ENCODE data around the gene DOK6. TPM values are rescaled to one million over a fixed set of nuclear protein-coding genes. Genes with fewer than 3 reads are reported as not detected.

The DOK6 gene
- total and polyA plus RNA-seq, 2 of the 13 experiments (the other 11 are each of a cell fraction or from before 2014, with no cell fraction given): 17.0 to 17.2 TPM

GRCh38 chr18:69774831-69775230 lies 374.1 kb downstream of the DOK6 start:
- Histone ChIP-seq H3K4me1 (ENCODE audit: insufficient read depth, low read length) (peaks cover 26% of the 10 kb centered on the region), H3K27ac (ENCODE audit: extremely low read length, insufficient read depth, low read length) (no peak overlapping the region), H3K4me2 (ENCODE audit: low read depth, low read length) (no peak overlapping the region), H3K79me2 (ENCODE audit: insufficient read depth, low read length) (no peaks in the 10 kb centered on the region), H3K9me3 (ENCODE audit: low read length) (no peaks in the 10 kb centered on the region), H4K20me1 (ENCODE audit: insufficient read depth, low read length) (no peaks in the 10 kb centered on the region), H3K4me3 (replicated peaks in 1 of 3; ENCODE audit: insufficient read depth in 1 of 3, low read depth in 2 of 3, low read length in 3 of 3) (no peak overlapping the region), H2AFZ (ENCODE audit: low read length) (no peak overlapping the region), H3K27me3 (ENCODE audit: control insufficient read depth in 1 of 2, insufficient read depth in 2 of 2, low read length in 2 of 2) (no peaks in the 10 kb centered on the region), H3K9ac (ENCODE audit: insufficient read depth, low read depth, low read length) (no peak overlapping the region), H3K36me3 (replicated peaks in 1 of 2; ENCODE audit: control insufficient read depth in 1 of 2, insufficient read depth in 2 of 2, low read length in 2 of 2) (no peaks in the 10 kb centered on the region; a peak in 1 of 5 replicates)
- intact Hi-C loops (cut with micrococcal nuclease; ENCODE audit: unreplicated experiment): no loop called here
- ATAC-seq (no peak), DNase-seq (ENCODE audit: low spot score) (no peak), FAIRE-seq (no peak)
- ChIA-PET CTCF (ENCODE audit: low intra/inter-chr PET ratio, low total read pairs) (no interaction called here), POLR2A (no interaction called here)
- in situ Hi-C loops (cut with HindIII; ENCODE audit: extremely low pct_ligation_motif_present, low pct_unique_long_range_greater_than_20kb): loop anchor here (25.0 kb wide), 1 partner anchor 413 kb away; no protein-coding TSS in a partner anchor
- WGBS (ENCODE audit: low lambda C conversion rate): 75% methylated on average over 3 of the region's 3 CpGs
- no TSS peak for BruUV-seq (replicated peaks)
- TF ChIP-seq DZIP1 (CRISPR knock-in tag; IDR thresholded peaks at IDR 0.05) (no peak), MXD1 (CRISPR knock-in tag; IDR thresholded peaks at IDR 0.05) (no peak), GABPB1 (CRISPR knock-in tag; IDR thresholded peaks at IDR 0.05) (no peak), ZNF331 (CRISPR knock-in tag; IDR thresholded peaks at IDR 0.05) (no peak), ZNF574 (CRISPR knock-in tag; IDR thresholded peaks at IDR 0.05) (no peak), ERF (CRISPR knock-in tag; IDR thresholded peaks at IDR 0.05) (no peak), PHB2 (IDR thresholded peaks at IDR 0.05; ENCODE audit: partially characterized antibody) (no peak), SRSF4 (IDR thresholded peaks at IDR 0.05; ENCODE audit: low read depth, low read length, poor library complexity, severe bottlenecking) (no peak), SOX13 (IDR thresholded peaks at IDR 0.05) (no peak), SOX13 (CRISPR knock-in tag; conservative IDR thresholded peaks at IDR 0.05 in 1 of 2, IDR thresholded peaks at IDR 0.05 in 1 of 2) (no peak), NRL (CRISPR knock-in tag; IDR thresholded peaks at IDR 0.05; ENCODE audit: borderline replicate concordance) (no peak), GATAD1 (CRISPR knock-in tag; IDR thresholded peaks at IDR 0.05) (no peak), ISL2 (CRISPR knock-in tag; IDR thresholded peaks at IDR 0.05) (no peak)
- TF ChIP-seq, protein P1, sequence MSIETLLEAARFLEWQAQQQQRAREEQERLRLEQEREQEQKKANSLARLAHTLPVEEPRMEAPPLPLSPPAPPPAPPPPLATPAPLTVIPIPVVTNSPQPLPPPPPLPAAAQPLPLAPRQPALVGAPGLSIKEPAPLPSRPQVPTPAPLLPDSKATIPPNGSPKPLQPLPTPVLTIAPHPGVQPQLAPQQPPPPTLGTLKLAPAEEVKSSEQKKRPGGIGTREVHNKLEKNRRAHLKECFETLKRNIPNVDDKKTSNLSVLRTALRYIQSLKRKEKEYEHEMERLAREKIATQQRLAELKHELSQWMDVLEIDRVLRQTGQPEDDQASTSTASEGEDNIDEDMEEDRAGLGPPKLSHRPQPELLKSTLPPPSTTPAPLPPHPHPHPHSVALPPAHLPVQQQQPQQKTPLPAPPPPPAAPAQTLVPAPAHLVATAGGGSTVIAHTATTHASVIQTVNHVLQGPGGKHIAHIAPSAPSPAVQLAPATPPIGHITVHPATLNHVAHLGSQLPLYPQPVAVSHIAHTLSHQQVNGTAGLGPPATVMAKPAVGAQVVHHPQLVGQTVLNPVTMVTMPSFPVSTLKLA (IDR thresholded peaks at IDR 0.05): no peak
